ENCODE measurements around the gene FOXN3.
"Not testable (repeated sequence)": the region's sequence is repeated elsewhere in the genome, so short reads cannot be mapped to it uniquely, and the experiment has no call there.

FOXN3 gene

GRCh38 chr14:89126461-89126860 lies 290.6 kb downstream of the FOXN3 start:
- DNase-seq = no peak

GRCh38 chr14:89125216-89125615 lies 291.8 kb downstream of the FOXN3 start:
- DNase-seq = no peak

- no peak for DNase-seq
Observed at GRCh38 chr14:89123851-89124250, 293.2 kb downstream of the FOXN3 start.

- no peak for DNase-seq
Observed at GRCh38 chr14:89123215-89123614, 293.8 kb downstream of the FOXN3 start.

GRCh38 chr14:89121968-89122620 lies 294.9 kb downstream of the FOXN3 start:
- DNase-seq = no peak

- no peak for DNase-seq
Observed at GRCh38 chr14:89117012-89117411, 300.0 kb downstream of the FOXN3 start.

- no peak for DNase-seq
Observed at GRCh38 chr14:89114109-89114508, 302.9 kb downstream of the FOXN3 start.

GRCh38 chr14:89112720-89113119 lies 304.3 kb downstream of the FOXN3 start:
- DNase-seq = no peak

GRCh38 chr14:89111766-89112543 lies 305.1 kb downstream of the FOXN3 start:
- DNase-seq = not testable (repeated sequence)

- DNase-seq = not testable (repeated sequence)
Observed at GRCh38 chr14:89111232-89111631, 305.8 kb downstream of the FOXN3 start.

- DNase-seq = no peak
Observed at GRCh38 chr14:89110110-89110509, 306.9 kb downstream of the FOXN3 start.

- no peak for DNase-seq
Observed at GRCh38 chr14:89108608-89109007, 308.4 kb downstream of the FOXN3 start.

- DNase-seq = no peak
Observed at GRCh38 chr14:89107626-89108025, 309.4 kb downstream of the FOXN3 start.
